Dedifferentiated amniotic fluid mesenchymal stem cell (primary cell): Measurements from ENCODE around the gene GLT6D1.

ENCODE experiments used
- DNase-seq: peaks from one replicate; pipeline ENCODE4 v3.0.0-alpha.2; 2016; ENCODE audit errors: extremely low spot score

The GLT6D1 gene

DNA sequence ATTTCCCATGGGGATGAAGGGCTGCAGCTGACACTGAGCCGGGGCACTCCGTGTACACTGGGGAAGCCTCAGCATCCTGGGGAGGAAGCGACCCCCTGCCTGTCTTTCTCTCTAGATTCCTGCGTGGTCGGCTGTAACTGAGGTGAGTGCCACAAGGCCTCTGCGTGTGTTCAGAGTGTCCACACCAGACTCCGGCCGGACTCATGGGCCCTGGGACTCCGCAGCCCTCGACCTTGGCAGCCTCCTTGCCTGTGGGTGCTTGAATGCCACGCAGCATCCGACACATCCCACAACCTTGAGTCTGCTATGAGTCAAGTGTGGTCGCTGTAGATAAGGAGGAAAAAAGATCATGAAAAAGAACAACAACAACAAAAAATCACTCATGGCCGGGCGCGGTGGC is 54.4 kb downstream of the GLT6D1 start:
- DNase-seq = no peak

- no peak for DNase-seq
Measured at GRCh38 chr9:135584371-135584770, 55.0 kb downstream of the GLT6D1 start.

GRCh38 chr9:135583688-135584011 is 55.7 kb downstream of the GLT6D1 start:
- DNase-seq = no peak

DNA sequence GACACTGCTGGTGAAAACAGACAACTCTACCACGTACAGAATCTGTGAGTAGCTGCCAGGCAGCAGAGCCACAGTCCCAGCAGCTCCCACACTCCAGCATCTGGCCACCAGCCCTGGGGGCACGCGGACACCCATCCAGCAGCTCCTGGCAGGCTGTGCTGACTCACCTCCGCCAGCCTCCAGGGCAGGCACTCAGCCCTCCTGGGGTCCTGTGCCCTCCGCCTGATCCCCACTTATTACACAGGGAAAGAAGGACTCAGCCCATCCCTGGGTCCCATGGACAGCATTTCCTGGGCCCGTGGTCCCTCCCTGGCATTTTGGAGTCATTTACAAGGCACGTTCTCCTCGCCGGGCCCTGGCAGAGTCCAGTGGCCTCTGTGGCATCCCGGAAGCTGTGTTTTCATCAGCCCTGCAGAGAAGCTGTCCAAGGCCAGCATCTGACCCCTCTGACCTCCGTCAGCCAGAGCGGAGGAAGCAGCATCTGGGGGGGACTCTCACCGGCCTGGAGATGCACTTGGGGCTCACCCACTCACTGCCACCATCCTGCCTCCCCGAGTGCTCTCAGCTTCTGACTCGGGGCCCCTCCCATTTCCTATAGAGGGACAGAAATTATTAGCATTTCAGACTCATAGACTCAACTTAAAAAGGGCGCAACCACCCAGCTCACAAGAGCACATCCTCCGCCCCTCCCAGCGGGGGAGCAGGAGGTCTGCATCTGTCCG is 56.2 kb downstream of the GLT6D1 start:
- DNase-seq = no peak

- no peak for DNase-seq
Measured at GRCh38 chr9:135582541-135582940, 56.8 kb downstream of the GLT6D1 start.

- DNase-seq = no peak
Measured at GRCh38 chr9:135581636-135582426, 57.5 kb downstream of the GLT6D1 start.

GRCh38 chr9:135580664-135581380 is 58.5 kb downstream of the GLT6D1 start:
- no peak for DNase-seq

DNA sequence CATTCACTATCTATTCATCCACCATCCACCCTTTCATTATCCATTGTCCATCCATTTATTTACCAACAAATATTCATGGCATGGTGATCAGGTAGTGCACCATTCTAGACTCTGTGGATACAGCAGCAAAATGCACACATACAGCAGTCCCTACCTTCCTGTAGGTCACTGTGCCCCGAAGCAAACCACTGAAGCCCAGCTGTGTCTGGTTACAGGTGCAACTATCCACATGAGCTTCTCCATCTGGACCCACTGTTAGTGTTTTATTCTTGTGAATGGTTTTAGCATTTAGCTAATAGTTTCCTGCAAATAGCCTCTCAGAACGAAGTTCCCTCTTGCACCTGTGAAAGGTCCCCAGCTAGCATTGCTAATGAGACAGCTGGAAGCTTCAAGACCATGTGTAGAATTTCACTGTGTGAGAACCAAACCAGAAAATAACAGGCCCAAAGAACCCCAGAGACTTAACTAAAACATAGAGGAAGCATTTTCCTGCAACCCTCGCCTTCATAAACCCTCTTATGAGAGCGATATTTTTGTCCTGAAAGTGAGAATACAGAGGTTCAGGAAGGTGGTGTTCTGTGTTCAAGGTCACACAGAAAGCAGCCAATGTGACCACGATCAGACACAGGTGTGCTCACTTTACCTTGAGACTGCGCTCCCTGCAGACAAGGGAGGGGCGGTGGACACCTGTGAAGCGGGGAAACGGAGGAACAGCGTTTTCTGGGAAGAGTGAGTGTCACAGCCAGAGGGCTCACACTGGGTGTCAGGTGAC is 59.3 kb downstream of the GLT6D1 start:
- no peak for DNase-seq

DNA sequence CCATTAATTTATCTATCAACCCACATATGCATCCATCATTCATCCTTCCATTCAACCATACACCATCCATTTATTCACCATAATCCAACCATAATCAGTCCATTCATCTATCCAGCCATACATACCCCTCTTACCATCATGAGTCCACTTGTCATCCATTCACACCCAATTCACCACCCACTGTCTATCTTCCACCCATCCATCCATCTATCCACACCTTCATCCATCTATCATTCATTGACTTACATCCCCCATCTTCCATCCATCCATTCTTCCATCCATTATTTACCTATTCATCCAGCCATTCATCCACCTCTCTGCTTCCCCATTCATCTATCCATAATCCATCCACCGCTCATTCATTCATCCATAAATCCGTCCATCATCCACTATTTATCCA is 60.0 kb downstream of the GLT6D1 start:
- no peak for DNase-seq

GRCh38 chr9:135577256-135577655 is 62.1 kb downstream of the GLT6D1 start:
- no peak for DNase-seq

DNA sequence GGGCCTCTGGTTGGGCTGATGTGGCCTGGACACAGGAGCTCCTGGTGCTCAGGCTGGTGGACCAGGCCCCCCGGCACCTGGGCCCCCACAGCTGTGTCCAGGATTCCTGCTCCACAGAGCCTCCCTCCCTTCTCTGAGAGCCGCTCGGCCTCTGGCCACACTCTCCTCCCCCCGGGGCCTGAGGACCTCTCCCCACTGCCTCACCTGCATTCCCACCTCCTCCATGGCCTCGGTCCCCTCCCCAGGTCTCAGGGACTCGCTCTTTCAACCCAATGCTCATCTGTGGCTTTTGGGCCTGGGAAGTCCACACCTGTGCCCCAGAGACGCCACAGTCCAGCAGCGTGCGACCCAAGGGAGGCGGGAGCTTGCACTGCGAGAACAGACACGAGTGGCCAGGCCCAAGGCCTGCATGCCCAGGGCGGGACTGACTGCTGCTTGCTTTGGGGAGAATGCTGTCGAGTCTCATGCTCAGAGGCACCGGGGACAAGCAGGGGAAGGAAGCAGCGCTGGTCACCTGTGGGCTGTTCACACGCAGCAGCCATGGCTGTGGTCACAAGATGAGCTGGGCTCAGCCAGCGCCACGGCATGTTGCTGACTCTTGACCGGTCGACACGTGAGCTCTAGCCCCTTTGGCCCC is 63.2 kb downstream of the GLT6D1 start:
- no peak for DNase-seq

DNA sequence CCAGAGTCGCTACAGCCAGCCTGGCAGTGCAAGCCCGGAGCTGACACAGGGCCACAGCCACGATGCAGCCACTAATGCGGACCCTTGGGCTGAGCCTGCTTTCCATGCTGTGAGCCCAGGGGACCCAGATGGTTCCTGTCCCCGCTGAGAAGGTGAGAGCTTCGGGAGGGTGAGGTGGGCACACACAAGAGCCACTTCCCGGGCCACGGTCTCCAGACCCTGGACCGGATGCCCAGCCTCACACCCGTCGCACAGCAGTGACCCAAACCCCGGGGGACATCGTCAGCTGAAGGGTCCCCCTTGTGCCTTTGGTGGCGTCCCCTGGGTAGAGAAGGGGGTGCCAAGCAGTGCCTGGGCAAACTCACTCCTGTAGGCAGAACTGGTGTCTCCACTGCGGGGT is 64.4 kb downstream of the GLT6D1 start:
- DNase-seq = no peak

DNA sequence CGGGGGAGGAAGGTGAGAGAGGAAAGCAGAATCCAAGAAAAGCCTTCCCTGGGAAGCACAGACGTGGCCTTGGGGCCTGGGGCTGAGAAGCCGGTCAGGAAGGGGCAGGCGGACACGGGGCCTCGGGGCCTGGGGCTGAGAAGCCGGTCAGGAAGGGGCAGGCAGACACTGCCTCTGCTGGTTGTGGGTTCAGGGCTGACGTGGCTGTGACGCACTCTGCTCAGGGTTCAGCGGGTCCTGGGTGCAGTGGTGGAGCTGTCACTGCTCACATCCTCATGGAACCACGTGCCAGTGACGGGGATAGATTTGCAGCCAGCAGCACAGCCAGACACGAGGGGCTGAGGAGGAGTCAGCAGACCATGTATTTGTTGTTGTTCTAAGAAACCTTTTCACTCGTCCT is 65.0 kb downstream of the GLT6D1 start:
- no peak for DNase-seq
